ENCODE measurements around the gene GRIK1.

GRCh38 chr21:29730281-29730680, 209.5 kb downstream of the GRIK1 start:
- TF ChIP-seq CTCF (IDR thresholded peaks at IDR 0.05; ENCODE audit: low read depth, low read length, poor library complexity, severe bottlenecking) (no peak), EZH2phosphoT487 (IDR thresholded peaks at IDR 0.05; ENCODE audit: borderline replicate concordance, low read length) (no peak)

Data from DOHH2 (cell line).